HG03558 (cell line): ENCODE measurements around the gene PSMD14.
"Not testable (repeated sequence)": the region's sequence is repeated elsewhere in the genome, so short reads cannot be mapped to it uniquely, and the experiment has no call there.

Source experiments
- ATAC-seq: cut with Tn5 transposase; IDR thresholded peaks from one replicate; pipeline ENCODE4 v1.9.1; 2021; ENCODE audit warnings: moderate number of reproducible peaks; ENCODE audit not compliant: unreplicated experiment; ENCODE audit errors: extremely low read depth

The PSMD14 gene

DNA sequence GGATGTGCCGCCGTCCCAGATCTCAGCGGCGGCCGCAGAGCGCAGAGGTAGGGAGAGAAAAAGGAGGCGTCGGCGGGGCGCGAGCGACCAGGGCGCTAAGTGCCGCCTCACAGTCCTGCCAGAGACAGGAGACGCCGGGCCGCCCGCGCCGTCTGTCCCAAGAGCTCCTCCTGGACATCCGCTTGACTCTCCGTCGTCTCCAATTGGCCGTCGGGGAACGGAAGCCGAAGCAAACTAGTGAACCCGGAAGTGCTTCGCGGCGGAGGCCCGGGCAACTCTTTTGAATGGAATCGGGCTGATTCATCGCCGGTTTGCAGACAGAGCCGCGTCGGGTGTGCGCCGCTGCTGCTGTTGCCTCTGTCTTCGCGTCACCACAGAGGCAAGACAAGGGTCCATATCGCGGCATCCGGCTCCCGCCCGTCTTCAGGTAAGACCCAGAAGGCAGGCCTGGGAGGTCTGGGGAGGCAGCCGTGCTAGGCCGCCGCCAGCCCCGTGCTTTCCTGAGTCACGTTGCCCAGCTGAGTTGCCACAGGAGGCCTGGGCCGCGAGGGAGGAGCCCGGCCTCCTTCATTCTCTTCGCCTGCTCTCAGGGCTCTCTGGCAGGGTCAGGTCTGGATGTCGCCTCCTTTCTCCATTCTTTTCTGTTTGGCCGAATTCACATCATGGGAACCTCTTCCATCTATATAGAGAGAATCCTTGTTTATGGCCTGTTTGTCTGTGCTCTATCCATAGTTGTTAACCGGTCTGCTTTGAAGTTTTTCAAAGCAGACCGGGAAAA lies at the start of gene PSMD14:
TSS of gene PSMD14 (plus strand) at position 248 of the 778 bp plus-strand sequence. CDS start 10,401 bp downstream, outside the sequence.
- ATAC-seq: peak; percentile 92

DNA sequence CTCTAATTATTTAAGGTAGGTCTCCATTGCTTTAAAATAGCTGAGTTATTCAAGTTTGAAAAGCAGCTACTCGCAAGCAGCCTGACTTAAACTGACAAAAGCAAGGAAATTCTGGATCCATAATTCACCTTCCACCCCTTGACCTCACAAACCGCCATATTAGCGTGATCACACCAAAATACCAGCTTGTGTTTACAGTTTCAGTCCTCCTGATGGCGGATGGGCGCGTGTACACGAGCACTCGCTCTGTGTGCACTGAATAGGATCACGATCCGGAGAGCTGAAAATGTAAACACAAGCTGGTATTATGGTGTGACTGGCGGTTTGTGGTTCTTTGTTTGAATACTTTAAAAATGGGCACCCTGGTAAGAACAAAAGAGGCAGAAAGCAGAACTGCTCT lies 42.4 kb upstream of the PSMD14 start:
- no peak for ATAC-seq

DNA sequence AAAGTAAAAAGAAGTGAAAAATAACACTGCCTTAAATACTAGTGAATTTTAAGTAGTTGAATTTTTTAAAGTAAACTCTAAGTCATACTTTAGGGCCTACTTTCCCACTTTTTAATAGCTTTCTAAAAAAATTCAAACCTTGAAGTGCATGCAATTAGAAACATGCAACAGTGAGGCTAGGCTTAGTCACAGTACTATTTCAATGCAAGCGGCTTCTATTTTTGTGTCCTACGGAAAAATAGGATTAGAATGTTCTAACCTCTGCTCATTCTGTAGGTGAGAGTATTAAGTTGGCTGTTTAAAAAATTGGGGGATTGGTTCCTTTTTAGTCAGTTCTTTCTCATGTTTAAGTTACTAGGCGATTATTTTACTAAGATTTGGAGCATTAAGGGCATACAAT lies 39.1 kb upstream of the PSMD14 start:
- no peak for ATAC-seq

DNA sequence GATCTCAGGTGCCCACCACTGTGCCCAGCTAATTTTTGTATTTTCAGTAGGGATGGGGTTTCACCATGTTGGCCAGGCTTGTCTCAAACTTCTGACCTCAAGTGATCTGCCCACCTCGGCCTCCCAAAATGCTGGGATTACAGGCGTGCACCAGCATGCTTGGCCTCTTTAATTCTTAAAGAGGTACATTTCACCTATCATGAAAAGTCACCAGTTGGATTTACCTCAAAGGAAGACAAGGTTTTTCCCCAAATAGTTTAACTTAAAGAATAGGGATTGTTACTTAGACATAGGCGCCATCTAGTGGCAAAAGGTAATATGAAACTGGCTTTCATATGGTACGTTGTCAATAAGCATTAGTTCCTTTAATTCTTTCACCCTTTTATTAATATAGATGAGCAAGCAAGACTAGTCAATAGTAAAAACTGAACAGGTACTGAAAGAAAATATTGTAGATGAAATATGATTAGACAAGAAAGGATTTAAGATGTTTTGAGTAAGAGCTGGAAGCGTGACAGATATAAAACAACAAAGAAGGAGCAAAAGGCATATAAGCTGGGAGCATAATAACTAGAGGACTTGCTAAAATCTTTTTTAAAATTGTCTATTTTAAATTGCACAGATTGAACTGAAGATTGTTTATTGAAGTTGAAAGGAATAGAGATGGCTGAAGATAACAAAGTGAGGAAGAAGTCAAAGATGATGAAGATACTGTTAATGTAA lies 35.0 kb upstream of the PSMD14 start:
- ATAC-seq: peak; percentile 69

DNA sequence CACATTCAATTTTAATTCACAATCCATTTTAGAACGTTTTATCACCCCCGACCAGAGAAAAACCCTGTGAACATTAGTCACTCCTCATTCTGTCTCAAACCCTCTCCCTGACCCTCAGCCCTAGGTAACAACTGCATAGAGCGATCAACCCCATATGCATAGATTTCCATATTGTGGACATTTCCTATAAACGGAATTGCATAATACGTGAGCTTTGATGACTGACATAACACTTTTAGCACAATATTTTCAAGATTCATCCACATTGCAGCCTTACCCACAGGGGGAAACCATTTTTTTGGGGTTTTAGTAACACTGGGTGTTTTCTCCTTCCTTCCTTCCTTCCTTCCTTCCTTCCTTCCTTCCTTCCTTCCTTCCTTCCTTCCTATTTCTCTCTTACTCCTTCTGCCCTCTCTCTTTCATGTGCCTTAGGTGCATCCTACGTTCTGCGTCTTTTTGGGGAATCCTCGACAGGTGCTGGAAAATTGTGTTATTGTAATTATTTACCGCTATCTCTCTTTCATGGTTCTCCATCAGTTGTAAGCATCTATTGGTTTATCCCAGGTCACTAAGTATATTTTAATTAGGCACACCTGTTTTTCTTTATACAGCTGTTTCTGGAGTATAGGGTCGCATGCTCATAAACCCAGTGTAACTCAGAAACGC lies 29.5 kb upstream of the PSMD14 start:
- not testable (repeated sequence) for ATAC-seq

GRCh38 chr2:161279230-161279815 lies 28.9 kb upstream of the PSMD14 start:
- ATAC-seq: not testable (repeated sequence)

- ATAC-seq: not testable (repeated sequence)
Observed at GRCh38 chr2:161280906-161281323, 27.3 kb upstream of the PSMD14 start.

DNA sequence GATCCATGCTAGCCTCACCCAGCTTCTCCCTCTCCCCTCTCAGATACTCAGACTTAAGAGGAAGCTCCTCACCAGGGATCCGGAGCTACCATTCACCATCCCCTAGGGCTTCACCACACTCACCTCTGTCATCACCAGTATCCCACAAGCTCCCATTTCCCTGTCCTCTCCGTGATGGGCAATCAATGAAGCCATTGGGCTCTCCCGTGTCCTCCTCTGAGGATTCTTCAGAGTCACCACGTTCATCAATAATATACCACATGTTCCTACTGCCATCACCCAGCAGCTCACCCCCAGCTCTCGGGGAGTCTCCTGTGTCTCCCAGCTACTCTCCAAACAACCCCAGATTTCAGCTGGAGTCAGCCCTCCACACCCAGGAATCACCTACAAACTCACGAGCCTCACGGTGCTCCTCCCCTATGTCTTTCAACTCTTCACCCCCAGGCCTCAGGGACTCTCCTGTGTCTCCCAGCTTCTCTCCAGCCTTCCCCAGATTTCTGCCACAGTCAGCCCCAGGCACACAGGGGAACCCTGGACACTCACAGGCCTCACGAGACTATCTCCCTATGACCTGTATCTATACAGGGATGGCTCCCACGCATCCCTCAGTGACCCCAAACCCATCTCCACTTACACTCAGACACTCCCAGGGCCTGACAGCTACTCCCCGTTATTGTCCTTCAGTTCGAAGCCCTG lies 26.5 kb upstream of the PSMD14 start:
- ATAC-seq: not testable (repeated sequence)

DNA sequence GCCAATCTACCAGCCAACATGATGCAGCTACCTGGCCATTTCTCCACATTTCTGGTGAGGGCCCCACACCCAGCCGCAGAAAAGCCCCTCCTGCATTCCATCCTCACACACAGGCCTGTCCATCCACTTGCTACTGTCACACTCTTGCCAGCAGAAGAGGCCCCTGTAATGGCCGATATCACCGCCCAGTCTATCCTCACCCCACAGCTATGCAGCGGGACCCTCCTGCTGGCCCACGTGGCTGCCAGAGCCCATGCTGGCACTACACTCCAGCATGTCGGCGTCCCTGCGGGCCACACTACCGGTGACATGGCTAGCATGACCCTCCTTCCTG lies 25.9 kb upstream of the PSMD14 start:
- ATAC-seq: not testable (repeated sequence)

- ATAC-seq: no peak
Observed at GRCh38 chr2:161283926-161284325, 24.3 kb upstream of the PSMD14 start.

GRCh38 chr2:161303535-161304050 lies 4.6 kb upstream of the PSMD14 start:
- ATAC-seq: no peak

GRCh38 chr2:161306919-161307318 lies 1.3 kb upstream of the PSMD14 start:
- no peak for ATAC-seq

DNA sequence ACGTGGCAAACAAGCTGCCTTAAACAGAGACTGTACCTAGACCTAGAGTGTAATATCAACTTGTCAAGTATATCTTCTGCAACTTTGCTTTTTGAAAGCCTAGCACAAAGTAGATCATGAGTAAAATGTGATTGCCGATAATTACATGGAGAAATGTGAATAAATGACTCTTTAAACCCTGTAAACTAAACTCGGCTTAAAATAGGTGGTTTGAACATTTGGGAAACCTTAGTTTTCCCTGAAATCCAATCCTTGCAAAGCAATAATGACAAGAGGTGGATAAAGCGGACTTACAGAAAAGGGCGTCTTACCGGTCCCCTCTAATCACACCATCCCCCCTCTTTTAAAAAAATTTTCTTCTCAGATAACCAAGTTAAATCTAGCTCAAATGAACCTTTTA lies 549 bp upstream of the PSMD14 start:
- ATAC-seq: no peak

- ATAC-seq: no peak
Observed at GRCh38 chr2:161312996-161313395, 4.8 kb downstream of the PSMD14 start.

- no peak for ATAC-seq
Observed at GRCh38 chr2:161315380-161315779, 7.2 kb downstream of the PSMD14 start.

- no peak for ATAC-seq
Observed at GRCh38 chr2:161316701-161317100, 8.5 kb downstream of the PSMD14 start.

- ATAC-seq: no peak
Observed at GRCh38 chr2:161321944-161322648, 13.9 kb downstream of the PSMD14 start.

DNA sequence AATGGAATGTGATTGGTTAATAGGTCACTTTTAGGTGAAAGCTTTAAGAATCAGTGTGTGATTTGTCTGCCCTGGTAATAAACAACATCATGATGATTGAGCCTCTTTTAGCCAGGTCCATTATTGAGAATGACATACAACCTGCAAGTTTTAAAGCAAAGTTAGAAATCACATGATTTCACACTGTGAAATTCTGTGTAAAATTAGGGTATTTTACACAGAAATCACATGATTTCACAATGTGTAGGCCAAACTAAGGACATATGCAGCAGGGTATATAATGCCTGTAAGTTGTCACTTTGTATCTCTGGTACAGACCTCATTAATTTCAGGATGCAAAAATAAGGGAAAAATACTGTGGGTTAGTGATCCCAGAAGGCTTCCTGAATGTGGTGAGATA lies 16.7 kb downstream of the PSMD14 start:
- ATAC-seq: no peak

DNA sequence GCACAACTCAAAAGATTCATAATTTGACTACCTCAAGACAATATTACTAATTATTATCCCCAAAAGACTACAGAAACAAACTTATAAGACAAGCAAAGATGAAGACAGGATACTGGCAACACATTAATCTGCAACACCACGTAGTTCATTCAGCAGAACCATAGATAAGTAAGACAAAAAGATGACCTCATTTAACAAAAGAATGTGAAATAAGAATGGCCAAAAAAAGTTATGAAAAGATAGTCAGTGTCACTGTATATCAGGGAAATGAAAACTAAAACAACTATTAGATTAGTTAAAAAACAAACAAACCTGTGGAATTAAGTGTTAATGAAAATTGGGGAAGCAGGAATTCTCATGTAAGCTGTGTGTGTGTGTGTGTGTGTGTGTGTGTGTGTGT lies 19.4 kb downstream of the PSMD14 start:
- no peak for ATAC-seq
